HepG2 (cell line): ENCODE data around the gene HYAL2. TPM values are rescaled to one million over a fixed set of nuclear protein-coding genes. Genes with fewer than 3 reads are reported as not detected.

Source experiments
- ATF1 ChIP-seq: IDR thresholded peaks from 2 replicates; pipeline ENCODE4 v1.6.1; 2016; ENCODE audit warnings: mild to moderate bottlenecking, control low read depth
- BATF2 ChIP-seq: sonication (generic); formaldehyde crosslinking; IDR thresholded peaks from 2 replicates; pipeline ENCODE4 v1.8.0; 2022; ENCODE audit warnings: mild to moderate bottlenecking, missing genetic modification reagents, moderate library complexity
- CBX2 ChIP-seq, 2 experiments: fragments of 200-600 bp in 1 of 2; sonication (generic); formaldehyde crosslinking in 1 of 2; IDR thresholded peaks; 2 replicates each; pipeline versions ENCODE4 v1.7.0 to v1.8.1; 2018 to 2022; ENCODE audit warnings: low read depth in 2 of 2, low read length in 1 of 2, mild to moderate bottlenecking in 1 of 2, missing genetic modification reagents in 1 of 2
- CEBPB ChIP-seq: IDR thresholded peaks from 2 replicates; pipeline ENCODE4 v1.6.1; 2011; ENCODE audit warnings: low read depth, low read length, improper control_type of control experiment, borderline replicate concordance
- CREB1 ChIP-seq, 2 experiments: fragments of 450-650 bp in 1 of 2; IDR thresholded peaks; 2 replicates each; pipeline ENCODE4 v1.6.1; 2016 to 2017; ENCODE audit warnings: control low read depth in 1 of 2, mild to moderate bottlenecking in 1 of 2, missing compliant biosample characterization in 1 of 2, missing genetic modification characterization in 1 of 2
- DZIP1 ChIP-seq: sonication (generic); formaldehyde crosslinking; IDR thresholded peaks from 2 replicates; pipeline ENCODE4 v1.5.0; 2020; ENCODE audit warnings: mild to moderate bottlenecking, missing genetic modification reagents
- ETV6 ChIP-seq: sonication (generic); formaldehyde crosslinking; conservative IDR thresholded peaks from 2 replicates; pipeline ENCODE4 v1.4.0; 2020; ENCODE audit warnings: missing genetic modification reagents
- HNRNPK ChIP-seq: fragments of 200-400 bp; formaldehyde crosslinking; IDR thresholded peaks from 2 replicates; pipeline ENCODE4 v1.6.1; 2018; ENCODE audit warnings: low read length, low read depth, moderate library complexity, mild to moderate bottlenecking; ENCODE audit not compliant: poor library complexity, severe bottlenecking
- KMT2B ChIP-seq: IDR thresholded peaks from 2 replicates; pipeline ENCODE4 v1.6.1; 2016; ENCODE audit warnings: missing genetic modification reagents, missing compliant biosample characterization
- MBNL3 ChIP-seq: fragments of 250-450 bp; sonication (Bioruptor Pico); conservative IDR thresholded peaks from 2 replicates; pipeline ENCODE4 v1.8.0; 2022; ENCODE audit warnings: mild to moderate bottlenecking, inconsistent platforms
- SMAD9 ChIP-seq: sonication (generic); formaldehyde crosslinking; IDR thresholded peaks from 2 replicates; pipeline ENCODE4 v1.5.1; 2020; ENCODE audit warnings: mild to moderate bottlenecking, missing genetic modification reagents
- SRSF9 ChIP-seq: fragments of 200-400 bp; formaldehyde crosslinking; IDR thresholded peaks from 2 replicates; pipeline ENCODE4 v1.6.1; 2018; ENCODE audit warnings: borderline replicate concordance, mild to moderate bottlenecking, low read depth, low read length; ENCODE audit not compliant: insufficient read depth, poor library complexity, severe bottlenecking
- TBP ChIP-seq: sonication (generic); formaldehyde crosslinking; IDR thresholded peaks from 2 replicates; pipeline ENCODE4 v1.5.0; 2020; ENCODE audit warnings: missing genetic modification reagents
- TERF1 ChIP-seq: sonication (generic); formaldehyde crosslinking; IDR thresholded peaks from 2 replicates; pipeline ENCODE4 v1.8.0; 2022; ENCODE audit warnings: mild to moderate bottlenecking, missing genetic modification reagents, moderate library complexity
- U2AF2 ChIP-seq: fragments of 200-400 bp; formaldehyde crosslinking; IDR thresholded peaks from 2 replicates; pipeline ENCODE4 v1.6.1; 2017; ENCODE audit warnings: low read depth, mild to moderate bottlenecking, low read length
- ZBTB7A ChIP-seq: sonication (generic); formaldehyde crosslinking; IDR thresholded peaks from 2 replicates; pipeline ENCODE4 v1.8.0; 2022; ENCODE audit warnings: mild to moderate bottlenecking, missing genetic modification reagents
- ZMAT3 ChIP-seq: sonication (generic); formaldehyde crosslinking; conservative IDR thresholded peaks from 2 replicates; pipeline ENCODE4 v1.7.0; 2021; ENCODE audit warnings: missing genetic modification reagents
- ZNF33B ChIP-seq: sonication (generic); formaldehyde crosslinking; IDR thresholded peaks from 2 replicates; pipeline ENCODE4 v1.5.1; 2020; ENCODE audit warnings: mild to moderate bottlenecking, missing genetic modification reagents
- ZNF44 ChIP-seq: sonication (generic); formaldehyde crosslinking; IDR thresholded peaks from 2 replicates; pipeline ENCODE4 v1.5.1; 2020; ENCODE audit warnings: mild to moderate bottlenecking, missing genetic modification reagents
- ZNF543 ChIP-seq: sonication (generic); formaldehyde crosslinking; IDR thresholded peaks from 2 replicates; pipeline ENCODE4 v1.4.0; 2020; ENCODE audit warnings: mild to moderate bottlenecking, missing genetic modification reagents
- ZNF772 ChIP-seq: sonication (generic); formaldehyde crosslinking; IDR thresholded peaks from 2 replicates; pipeline ENCODE4 v1.5.0; 2020; ENCODE audit warnings: mild to moderate bottlenecking, missing genetic modification reagents
- polyA plus RNA-seq, 8 experiments: library from polyadenylated mRNA; depleted of rRNA in 3 of 8; stranded (reverse) in 7 of 8; unstranded in 1 of 8; fragments of >200 nt; fragmentation: Illumina TruSeq in 4 of 8; extraction: Trizol in 4 of 8; gene quantifications; 2 replicates each; pipeline versions ENCODE4 v1.2.1 to v1.2.3, GENCODE V29; 2011 to 2016; ENCODE audit warnings: low read depth in 4 of 8, missing spikeins in 1 of 8, mixed read lengths in 1 of 8; ENCODE audit not compliant: insufficient read depth in 1 of 8
- total RNA-seq, 5 experiments: library from RNA; depleted of rRNA; stranded (reverse); fragments of >200 nt; fragmentation: Illumina TruSeq; extraction: Trizol; gene quantifications; 2 replicates each; pipeline ENCODE4 v1.2.3, GENCODE V29; 2016; ENCODE audit warnings: low read depth in 1 of 5
- TF ChIP-seq, protein P1 (sequence below): sonication (generic); formaldehyde crosslinking; IDR thresholded peaks from 2 replicates; pipeline ENCODE4 v1.8.0; 2022; ENCODE audit warnings: missing genetic modification reagents, mild to moderate bottlenecking, borderline replicate concordance
- TF ChIP-seq, protein P2 (sequence below): sonication (generic); formaldehyde crosslinking; IDR thresholded peaks from 2 replicates; pipeline ENCODE4 v1.8.1; 2023; ENCODE audit warnings: mild to moderate bottlenecking, missing genetic modification reagents, borderline replicate concordance

Gene HYAL2
- total and polyA plus RNA-seq, 2 of the 13 experiments (the other 11 are each of a cell fraction or from before 2014, with no cell fraction given): 76.2 to 102 TPM

GRCh38 chr3:50327943-50328691 is 5.6 kb upstream of the HYAL2 start, which contains the start of gene TUSC2 (continued):
- TF ChIP-seq DZIP1 (CRISPR knock-in tag): no peak
- no peak for TF ChIP-seq SRSF9
- peak; percentile 59; the same call in 1 of the 2 replicates for TF ChIP-seq CEBPB
- TF ChIP-seq ETV6 (CRISPR knock-in tag): peak; percentile 10; the same call in 1 of the 2 replicates
- TF ChIP-seq, protein P1, sequence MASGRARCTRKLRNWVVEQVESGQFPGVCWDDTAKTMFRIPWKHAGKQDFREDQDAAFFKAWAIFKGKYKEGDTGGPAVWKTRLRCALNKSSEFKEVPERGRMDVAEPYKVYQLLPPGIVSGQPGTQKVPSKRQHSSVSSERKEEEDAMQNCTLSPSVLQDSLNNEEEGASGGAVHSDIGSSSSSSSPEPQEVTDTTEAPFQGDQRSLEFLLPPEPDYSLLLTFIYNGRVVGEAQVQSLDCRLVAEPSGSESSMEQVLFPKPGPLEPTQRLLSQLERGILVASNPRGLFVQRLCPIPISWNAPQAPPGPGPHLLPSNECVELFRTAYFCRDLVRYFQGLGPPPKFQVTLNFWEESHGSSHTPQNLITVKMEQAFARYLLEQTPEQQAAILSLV (CRISPR knock-in tag): 0 out of 2 replicates have a peak, but pooled peaks have one; percentile 52
- TF ChIP-seq BATF2 (CRISPR knock-in tag): no peak
- no peak for TF ChIP-seq ZBTB7A (CRISPR knock-in tag)
- 0 out of 2 replicates have a peak, but pooled peaks have one; percentile 53 for TF ChIP-seq ATF1 (CRISPR knock-in tag)
- TF ChIP-seq CBX2 (IDR thresholded peaks at IDR 0.05; ENCODE audit: low read depth, low read length): no peak
- no peak for TF ChIP-seq CBX2 (CRISPR knock-in tag; IDR thresholded peaks at IDR 0.05; ENCODE audit: low read depth)
- TF ChIP-seq U2AF2: no peak
- TF ChIP-seq ZNF772 (CRISPR knock-in tag): peak; percentile 56; the same call in 1 of the 2 replicates
- TF ChIP-seq MBNL3: no peak
- peak; percentile 82 for TF ChIP-seq CREB1 (IDR thresholded peaks at IDR 0.05)
- peak; percentile 93 for TF ChIP-seq CREB1 (CRISPR knock-in tag; IDR thresholded peaks at IDR 0.05)
- no peak; the same call in 1 of the 2 replicates for TF ChIP-seq TBP
- TF ChIP-seq ZNF33B (CRISPR knock-in tag): no peak; the same call in 1 of the 2 replicates
- no peak for TF ChIP-seq TERF1
- TF ChIP-seq HNRNPK: peak; percentile 23
- no peak for TF ChIP-seq ZNF44 (CRISPR knock-in tag)
- no peak for TF ChIP-seq ZNF543 (CRISPR knock-in tag)
- TF ChIP-seq KMT2B (CRISPR knock-in tag): peak; percentile 83
- no peak for TF ChIP-seq SMAD9 (CRISPR knock-in tag)
- peak; percentile 40; the same call in 1 of the 2 replicates for TF ChIP-seq ZMAT3 (CRISPR knock-in tag)
- TF ChIP-seq, protein P2, sequence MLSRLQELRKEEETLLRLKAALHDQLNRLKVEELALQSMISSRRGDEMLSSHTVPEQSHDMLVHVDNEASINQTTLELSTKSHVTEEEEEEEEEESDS (CRISPR knock-in tag): no peak
